ENCODE measurements around the gene RNF148. TPM values are rescaled to one million over a fixed set of nuclear protein-coding genes. Genes with fewer than 3 reads are reported as not detected.

Gene RNF148
- total and polyA plus RNA-seq, 9 of the 15 experiments (the other 6 are each of a cell fraction or from before 2014, with no cell fraction given) = not detected

- TF ChIP-seq, protein P1, sequence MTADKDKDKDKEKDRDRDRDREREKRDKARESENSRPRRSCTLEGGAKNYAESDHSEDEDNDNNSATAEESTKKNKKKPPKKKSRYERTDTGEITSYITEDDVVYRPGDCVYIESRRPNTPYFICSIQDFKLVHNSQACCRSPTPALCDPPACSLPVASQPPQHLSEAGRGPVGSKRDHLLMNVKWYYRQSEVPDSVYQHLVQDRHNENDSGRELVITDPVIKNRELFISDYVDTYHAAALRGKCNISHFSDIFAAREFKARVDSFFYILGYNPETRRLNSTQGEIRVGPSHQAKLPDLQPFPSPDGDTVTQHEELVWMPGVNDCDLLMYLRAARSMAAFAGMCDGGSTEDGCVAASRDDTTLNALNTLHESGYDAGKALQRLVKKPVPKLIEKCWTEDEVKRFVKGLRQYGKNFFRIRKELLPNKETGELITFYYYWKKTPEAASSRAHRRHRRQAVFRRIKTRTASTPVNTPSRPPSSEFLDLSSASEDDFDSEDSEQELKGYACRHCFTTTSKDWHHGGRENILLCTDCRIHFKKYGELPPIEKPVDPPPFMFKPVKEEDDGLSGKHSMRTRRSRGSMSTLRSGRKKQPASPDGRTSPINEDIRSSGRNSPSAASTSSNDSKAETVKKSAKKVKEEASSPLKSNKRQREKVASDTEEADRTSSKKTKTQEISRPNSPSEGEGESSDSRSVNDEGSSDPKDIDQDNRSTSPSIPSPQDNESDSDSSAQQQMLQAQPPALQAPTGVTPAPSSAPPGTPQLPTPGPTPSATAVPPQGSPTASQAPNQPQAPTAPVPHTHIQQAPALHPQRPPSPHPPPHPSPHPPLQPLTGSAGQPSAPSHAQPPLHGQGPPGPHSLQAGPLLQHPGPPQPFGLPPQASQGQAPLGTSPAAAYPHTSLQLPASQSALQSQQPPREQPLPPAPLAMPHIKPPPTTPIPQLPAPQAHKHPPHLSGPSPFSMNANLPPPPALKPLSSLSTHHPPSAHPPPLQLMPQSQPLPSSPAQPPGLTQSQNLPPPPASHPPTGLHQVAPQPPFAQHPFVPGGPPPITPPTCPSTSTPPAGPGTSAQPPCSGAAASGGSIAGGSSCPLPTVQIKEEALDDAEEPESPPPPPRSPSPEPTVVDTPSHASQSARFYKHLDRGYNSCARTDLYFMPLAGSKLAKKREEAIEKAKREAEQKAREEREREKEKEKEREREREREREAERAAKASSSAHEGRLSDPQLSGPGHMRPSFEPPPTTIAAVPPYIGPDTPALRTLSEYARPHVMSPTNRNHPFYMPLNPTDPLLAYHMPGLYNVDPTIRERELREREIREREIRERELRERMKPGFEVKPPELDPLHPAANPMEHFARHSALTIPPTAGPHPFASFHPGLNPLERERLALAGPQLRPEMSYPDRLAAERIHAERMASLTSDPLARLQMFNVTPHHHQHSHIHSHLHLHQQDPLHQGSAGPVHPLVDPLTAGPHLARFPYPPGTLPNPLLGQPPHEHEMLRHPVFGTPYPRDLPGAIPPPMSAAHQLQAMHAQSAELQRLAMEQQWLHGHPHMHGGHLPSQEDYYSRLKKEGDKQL (CRISPR knock-in tag; IDR thresholded peaks at IDR 0.05; ENCODE audit: borderline replicate concordance) = no peak
- TF ChIP-seq GATAD2A (IDR thresholded peaks at IDR 0.05) = no peak
- TF ChIP-seq L3MBTL2 (IDR thresholded peaks at IDR 0.05) = no peak
- no peak for TF ChIP-seq CBX8 (IDR thresholded peaks at IDR 0.05; ENCODE audit: borderline replicate concordance, extremely low read depth, low read depth, low read length, poor library complexity, severe bottlenecking)
- no peak for TF ChIP-seq TOE1 (IDR thresholded peaks at IDR 0.05; ENCODE audit: borderline replicate concordance)
- TF ChIP-seq TOE1 (CRISPR knock-in tag; IDR thresholded peaks at IDR 0.05; ENCODE audit: borderline replicate concordance, low read depth) = no peak
- TF ChIP-seq GTF3C2 (IDR thresholded peaks at IDR 0.05; ENCODE audit: borderline replicate concordance, extremely low read depth, insufficient read length) = no peak
- TF ChIP-seq TBL1XR1 (IDR thresholded peaks at IDR 0.05; ENCODE audit: low read length in 2 of 2) = no peak
- TF ChIP-seq ZNF217 (CRISPR knock-in tag; IDR thresholded peaks at IDR 0.05) = no peak
- TF ChIP-seq NUFIP1 (IDR thresholded peaks at IDR 0.05; ENCODE audit: partially characterized antibody) = no peak
- no peak for TF ChIP-seq ZNF12 (CRISPR knock-in tag; IDR thresholded peaks at IDR 0.05)
- TF ChIP-seq, protein P2, sequence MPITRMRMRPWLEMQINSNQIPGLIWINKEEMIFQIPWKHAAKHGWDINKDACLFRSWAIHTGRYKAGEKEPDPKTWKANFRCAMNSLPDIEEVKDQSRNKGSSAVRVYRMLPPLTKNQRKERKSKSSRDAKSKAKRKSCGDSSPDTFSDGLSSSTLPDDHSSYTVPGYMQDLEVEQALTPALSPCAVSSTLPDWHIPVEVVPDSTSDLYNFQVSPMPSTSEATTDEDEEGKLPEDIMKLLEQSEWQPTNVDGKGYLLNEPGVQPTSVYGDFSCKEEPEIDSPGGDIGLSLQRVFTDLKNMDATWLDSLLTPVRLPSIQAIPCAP (CRISPR knock-in tag; IDR thresholded peaks at IDR 0.05; ENCODE audit: borderline replicate concordance) = no peak
- no peak for TF ChIP-seq KLF1 (tag; IDR thresholded peaks at IDR 0.05)
- TF ChIP-seq, protein P3, sequence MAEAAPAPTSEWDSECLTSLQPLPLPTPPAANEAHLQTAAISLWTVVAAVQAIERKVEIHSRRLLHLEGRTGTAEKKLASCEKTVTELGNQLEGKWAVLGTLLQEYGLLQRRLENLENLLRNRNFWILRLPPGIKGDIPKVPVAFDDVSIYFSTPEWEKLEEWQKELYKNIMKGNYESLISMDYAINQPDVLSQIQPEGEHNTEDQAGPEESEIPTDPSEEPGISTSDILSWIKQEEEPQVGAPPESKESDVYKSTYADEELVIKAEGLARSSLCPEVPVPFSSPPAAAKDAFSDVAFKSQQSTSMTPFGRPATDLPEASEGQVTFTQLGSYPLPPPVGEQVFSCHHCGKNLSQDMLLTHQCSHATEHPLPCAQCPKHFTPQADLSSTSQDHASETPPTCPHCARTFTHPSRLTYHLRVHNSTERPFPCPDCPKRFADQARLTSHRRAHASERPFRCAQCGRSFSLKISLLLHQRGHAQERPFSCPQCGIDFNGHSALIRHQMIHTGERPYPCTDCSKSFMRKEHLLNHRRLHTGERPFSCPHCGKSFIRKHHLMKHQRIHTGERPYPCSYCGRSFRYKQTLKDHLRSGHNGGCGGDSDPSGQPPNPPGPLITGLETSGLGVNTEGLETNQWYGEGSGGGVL (CRISPR knock-in tag; IDR thresholded peaks at IDR 0.05) = no peak
Measured at GRCh38 chr7:122679813-122680212, 22.9 kb downstream of the RNF148 start (continued).
